Right lung (tissue), 5 donors: ENCODE measurements around the gene KCNMA1. TPM values are rescaled to one million over a fixed set of nuclear protein-coding genes. Genes with fewer than 3 reads are reported as not detected.

ENCODE experiments used
- DNase-seq, 2 donors: peaks; one replicate each; pipeline ENCODE4 v3.0.0-alpha.2; 2013
- polyA plus RNA-seq, 5 donors: library from polyadenylated mRNA; unstranded; fragments of 120-200 nt; gene quantifications; one replicate each; pipeline versions ENCODE4 v1.2.1 to v1.2.3, GENCODE V29; 2013; ENCODE audit warnings: inconsistent platforms in 1 of 5, low replicate concordance in 1 of 5; ENCODE audit not compliant: insufficient read length in 5 of 5, insufficient read depth in 1 of 5

The KCNMA1 gene
- polyA plus RNA-seq, 5 donors = 3.8 to 4.6 (median 4.2) TPM

GRCh38 chr10:77274046-77274795, 363.4 kb downstream of the KCNMA1 start:
- DNase-seq = no peak

- no peak for DNase-seq
These were observed 368.4 kb downstream of the KCNMA1 start for GRCh38 chr10:77269163-77269562.

GRCh38 chr10:77268721-77269120, 368.9 kb downstream of the KCNMA1 start:
- DNase-seq = no peak

GRCh38 chr10:77267703-77268675, 369.6 kb downstream of the KCNMA1 start:
- no peak for DNase-seq

GRCh38 chr10:77266242-77266641, 371.4 kb downstream of the KCNMA1 start:
- DNase-seq = no peak

- no peak for DNase-seq
These were observed 373.1 kb downstream of the KCNMA1 start for GRCh38 chr10:77264527-77264926.

- no peak for DNase-seq
These were observed 373.5 kb downstream of the KCNMA1 start for GRCh38 chr10:77264107-77264506.

- no peak for DNase-seq
These were observed 373.9 kb downstream of the KCNMA1 start for GRCh38 chr10:77263700-77264099.

- DNase-seq = no peak
These were observed 376.5 kb downstream of the KCNMA1 start for GRCh38 chr10:77261146-77261545.

- no peak for DNase-seq
These were observed 378.3 kb downstream of the KCNMA1 start for GRCh38 chr10:77259171-77259874.

GRCh38 chr10:77256346-77256745, 381.3 kb downstream of the KCNMA1 start:
- DNase-seq = no peak

- no peak for DNase-seq
These were observed 384.0 kb downstream of the KCNMA1 start for GRCh38 chr10:77253556-77254064.

GRCh38 chr10:77253147-77253545, 384.5 kb downstream of the KCNMA1 start:
- DNase-seq = no peak

GRCh38 chr10:77252380-77253146, 385.0 kb downstream of the KCNMA1 start:
- DNase-seq = no peak

GRCh38 chr10:77251297-77252013, 386.2 kb downstream of the KCNMA1 start:
- DNase-seq = no peak

- DNase-seq = no peak
These were observed 387.6 kb downstream of the KCNMA1 start for GRCh38 chr10:77249901-77250459.

- DNase-seq = no peak
These were observed 389.4 kb downstream of the KCNMA1 start for GRCh38 chr10:77248104-77248790.

GRCh38 chr10:77247031-77247990, 390.3 kb downstream of the KCNMA1 start:
- peak in 1 of 2 donors; percentile 32 for DNase-seq
